GM06990 (cell line): ENCODE data around the gene RHO.

Experiments used
- DNase-seq: peaks from one replicate; pipeline ENCODE4 v3.0.0-alpha.2; 2011; ENCODE audit not compliant: insufficient read length; ENCODE audit errors: extremely low read depth
- H3K27me3 ChIP-seq: replicated peaks from 2 replicates; pipeline ENCODE4 v1.6.0; 2011; ENCODE audit warnings: low read length; ENCODE audit not compliant: control insufficient read depth, insufficient read depth
- H3K36me3 ChIP-seq: 2 replicates; pipeline ENCODE4 v1.5.1; 2011; ENCODE audit warnings: low read length; ENCODE audit not compliant: control insufficient read depth, insufficient read depth
- H3K4me3 ChIP-seq: replicated peaks from 2 replicates; pipeline ENCODE4 v1.5.1; 2011; ENCODE audit warnings: low read depth, mild to moderate bottlenecking, control low read depth, low read length
- CTCF ChIP-seq: IDR thresholded peaks from 2 replicates; pipeline ENCODE4 v1.5.1; 2011; ENCODE audit warnings: low read length, control low read depth, mild to moderate bottlenecking, inconsistent platforms; ENCODE audit not compliant: insufficient read depth, poor library complexity, severe bottlenecking

The RHO gene

GRCh38 chr3:129522953-129523352, 5.5 kb upstream of the RHO start:
- no peak for DNase-seq

GRCh38 chr3:129524081-129524480, 4.4 kb upstream of the RHO start:
- H3K27me3 ChIP-seq: no peaks in the 10 kb centered on the region
- no peak for TF ChIP-seq CTCF
- no peaks in the 10 kb centered on the region for H3K36me3 ChIP-seq
- no peak overlapping the region for H3K4me3 ChIP-seq
- DNase-seq: no peak

More at GRCh38 chr3:129522953-129523352, 5.5 kb upstream of the RHO start:
- Histone ChIP-seq H3K4me3 (no peak overlapping the region), H3K27me3 (no peaks in the 10 kb centered on the region), H3K36me3 (no peaks in the 10 kb centered on the region)
- no peak for TF ChIP-seq CTCF

- DNase-seq: no peak
- H3K27me3 ChIP-seq: no peaks in the 10 kb centered on the region; the same call in 1 of the 2 replicates
- no peaks in the 10 kb centered on the region for H3K36me3 ChIP-seq
- TF ChIP-seq CTCF: no peak
- H3K4me3 ChIP-seq: no peak overlapping the region
Measured at GRCh38 chr3:129525341-129525968, 3.0 kb upstream of the RHO start.

- no peak for TF ChIP-seq CTCF
- Histone ChIP-seq H3K36me3 (no peaks in the 10 kb centered on the region), H3K27me3 (no peaks in the 10 kb centered on the region; the same call in 1 of the 2 replicates), H3K4me3 (no peak overlapping the region)
- peak; percentile 52 for DNase-seq
Measured at GRCh38 chr3:129526121-129526900, 2.1 kb upstream of the RHO start.

- no peak for DNase-seq
- Histone ChIP-seq H3K36me3 (no peaks in the 10 kb centered on the region), H3K4me3 (no peak overlapping the region), H3K27me3 (no peaks in the 10 kb centered on the region; the same call in 1 of the 2 replicates)
- TF ChIP-seq CTCF: no peak
Measured at GRCh38 chr3:129527262-129527661, 1.2 kb upstream of the RHO start.
